ENCODE measurements around the gene VWA8. TPM values are rescaled to one million over a fixed set of nuclear protein-coding genes. Genes with fewer than 3 reads are reported as not detected.
A peak's percentile ranks its signal among the peaks of the same experiment; 100 is the strongest.
"Not testable (repeated sequence)": the region's sequence is repeated elsewhere in the genome, so short reads cannot be mapped to it uniquely, and the experiment has no call there.

The VWA8 gene
- polyA plus RNA-seq, 3 donors, result 2.0 to 4.4 (median 3.4) TPM

GRCh38 chr13:41648314-41648935 is 312.5 kb downstream of the VWA8 start:
- TF ChIP-seq, protein P1, sequence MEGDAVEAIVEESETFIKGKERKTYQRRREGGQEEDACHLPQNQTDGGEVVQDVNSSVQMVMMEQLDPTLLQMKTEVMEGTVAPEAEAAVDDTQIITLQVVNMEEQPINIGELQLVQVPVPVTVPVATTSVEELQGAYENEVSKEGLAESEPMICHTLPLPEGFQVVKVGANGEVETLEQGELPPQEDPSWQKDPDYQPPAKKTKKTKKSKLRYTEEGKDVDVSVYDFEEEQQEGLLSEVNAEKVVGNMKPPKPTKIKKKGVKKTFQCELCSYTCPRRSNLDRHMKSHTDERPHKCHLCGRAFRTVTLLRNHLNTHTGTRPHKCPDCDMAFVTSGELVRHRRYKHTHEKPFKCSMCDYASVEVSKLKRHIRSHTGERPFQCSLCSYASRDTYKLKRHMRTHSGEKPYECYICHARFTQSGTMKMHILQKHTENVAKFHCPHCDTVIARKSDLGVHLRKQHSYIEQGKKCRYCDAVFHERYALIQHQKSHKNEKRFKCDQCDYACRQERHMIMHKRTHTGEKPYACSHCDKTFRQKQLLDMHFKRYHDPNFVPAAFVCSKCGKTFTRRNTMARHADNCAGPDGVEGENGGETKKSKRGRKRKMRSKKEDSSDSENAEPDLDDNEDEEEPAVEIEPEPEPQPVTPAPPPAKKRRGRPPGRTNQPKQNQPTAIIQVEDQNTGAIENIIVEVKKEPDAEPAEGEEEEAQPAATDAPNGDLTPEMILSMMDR (IDR thresholded peaks at IDR 0.05), result no peak
- no peak overlapping the region for H3K27ac Mint-ChIP-seq
- Histone ChIP-seq H3K36me3 (replicated peaks in 1 of 2; ENCODE audit: control insufficient read depth in 1 of 2, insufficient read depth in 2 of 2, low read length in 2 of 2) (no peaks in the 10 kb centered on the region), H3K4me2 (replicated peaks; ENCODE audit: extremely low read depth, low read length, poor library complexity, severe bottlenecking) (no peak overlapping the region), H3K9ac (ENCODE audit: insufficient read depth, low read length, poor library complexity, severe bottlenecking) (no peak overlapping the region), H3K27ac (ENCODE audit: low read depth in 1 of 2, low read length in 2 of 2) (no peak overlapping the region), H2AFZ (ENCODE audit: insufficient read depth, low read depth, low read length, poor library complexity, severe bottlenecking) (no peak overlapping the region), H3K4me1 (ENCODE audit: control insufficient read depth in 1 of 2, insufficient read depth in 2 of 2, low read length in 2 of 2) (peaks cover 30 to 41% of the 10 kb centered on the region in 2 donors), H3K27me3 (ENCODE audit: control insufficient read depth in 2 of 2, insufficient read depth in 2 of 2, low read length in 2 of 2) (no peaks in the 10 kb centered on the region), H3K4me3 (replicated peaks in 1 of 3; ENCODE audit: low read depth in 2 of 3, low read length in 3 of 3) (no peak overlapping the region), H3K79me2 (ENCODE audit: insufficient read depth, low read length) (no peaks in the 10 kb centered on the region), H4K20me1 (ENCODE audit: insufficient read depth, low read length) (no peaks in the 10 kb centered on the region), H3K9me3 (replicated peaks in 1 of 2; ENCODE audit: control insufficient read depth in 1 of 2, insufficient read depth in 1 of 2, low read length in 2 of 2) (no peaks in the 10 kb centered on the region)
- WGBS (ENCODE audit: insufficient coverage), result 100% methylated on average over 3 of the region's 5 CpGs
- H3K36me3 Mint-ChIP-seq, result peaks cover 0 to 1% of the 10 kb centered on the region in 2 donors
- H3K9me3 Mint-ChIP-seq, result peaks cover 0 to 3% (median 0%) of the 10 kb centered on the region in 7 donors
- H3K4me1 Mint-ChIP-seq, result peaks cover 34% of the 10 kb centered on the region
- H3K27me3 Mint-ChIP-seq (ENCODE audit: low read depth in 3 of 3), result no peaks in the 10 kb centered on the region
- intact Hi-C loops (cut with micrococcal nuclease), result loop anchor here in 1 of 2 donors (5.0 kb wide), 1 partner anchor 181 kb away; no protein-coding TSS in a partner anchor
- DNase-seq, result no peak
- H3K4me3 Mint-ChIP-seq, result no peak overlapping the region

GRCh38 chr13:41647699-41648313 is 313.1 kb downstream of the VWA8 start:
- intact Hi-C loops (cut with micrococcal nuclease), result loop anchor here in 1 of 2 donors (5.0 kb wide), 1 partner anchor 181 kb away; no protein-coding TSS in a partner anchor
- H3K36me3 ChIP-seq (replicated peaks in 1 of 2; ENCODE audit: control insufficient read depth in 1 of 2, insufficient read depth in 2 of 2, low read length in 2 of 2); H3K79me2 ChIP-seq (ENCODE audit: insufficient read depth, low read length); H2AFZ ChIP-seq (ENCODE audit: insufficient read depth, low read depth, low read length, poor library complexity, severe bottlenecking); H3K36me3 Mint-ChIP-seq; H3K9ac ChIP-seq (ENCODE audit: insufficient read depth, low read length, poor library complexity, severe bottlenecking); H3K9me3 Mint-ChIP-seq; H4K20me1 ChIP-seq (ENCODE audit: insufficient read depth, low read length); H3K4me2 ChIP-seq (replicated peaks; ENCODE audit: extremely low read depth, low read length, poor library complexity, severe bottlenecking); H3K4me3 ChIP-seq (replicated peaks in 1 of 3; ENCODE audit: low read depth in 2 of 3, low read length in 3 of 3); H3K4me3 Mint-ChIP-seq; H3K27me3 ChIP-seq (ENCODE audit: control insufficient read depth in 2 of 2, insufficient read depth in 2 of 2, low read length in 2 of 2); H3K27me3 Mint-ChIP-seq (ENCODE audit: low read depth in 3 of 3); DNase-seq; H3K9me3 ChIP-seq (replicated peaks in 1 of 2; ENCODE audit: control insufficient read depth in 1 of 2, insufficient read depth in 1 of 2, low read length in 2 of 2); H3K27ac ChIP-seq (ENCODE audit: low read depth in 1 of 2, low read length in 2 of 2): not testable (repeated sequence)
- Mint-ChIP-seq H3K27ac (peak overlapping the region in 1 of 7 donors; percentile 79), H3K4me1 (peaks cover 34% of the 10 kb centered on the region)
- H3K4me1 ChIP-seq (ENCODE audit: control insufficient read depth in 1 of 2, insufficient read depth in 2 of 2, low read length in 2 of 2), result peaks cover 30 to 41% of the 10 kb centered on the region in 2 donors
- WGBS (ENCODE audit: insufficient coverage), result 100% methylated on average over 1 of the region's 10 CpGs
